Posterior vena cava (tissue), 2 donors: ENCODE data around the gene XXYLT1. TPM values are rescaled to one million over a fixed set of nuclear protein-coding genes. Genes with fewer than 3 reads are reported as not detected.
"Not testable (repeated sequence)": the region's sequence is repeated elsewhere in the genome, so short reads cannot be mapped to it uniquely, and the experiment has no call there.

Source experiments
- DNase-seq: peaks from one replicate; pipeline ENCODE4 v3.0.0-alpha.2; 2020; ENCODE audit warnings: low spot score
- intact Hi-C, 2 donors: fragments of 100-400 bp; cut with DNase I; formaldehyde crosslinking; loops; one replicate each; pipeline versions ENCODE4 v1.14.1 to v1.14.2; 2022 to 2023
- total RNA-seq, 2 donors: library from RNA; stranded (reverse); fragmentation: NEBNext Ultra II Directional; extraction: Animal tissue kit (Norgen Biotek cat#: 25700); gene quantifications; one replicate each; pipeline ENCODE4 v1.2.1, GENCODE V29; 2021
- donor health status: DM: yes; HTN: yes; CAD: no.
- donor health status: DM: yes; HTN: yes; CAD: no.

XXYLT1 gene
- total RNA-seq, 2 donors from 2014 or later, result 11.3 to 15.7 TPM

DNA sequence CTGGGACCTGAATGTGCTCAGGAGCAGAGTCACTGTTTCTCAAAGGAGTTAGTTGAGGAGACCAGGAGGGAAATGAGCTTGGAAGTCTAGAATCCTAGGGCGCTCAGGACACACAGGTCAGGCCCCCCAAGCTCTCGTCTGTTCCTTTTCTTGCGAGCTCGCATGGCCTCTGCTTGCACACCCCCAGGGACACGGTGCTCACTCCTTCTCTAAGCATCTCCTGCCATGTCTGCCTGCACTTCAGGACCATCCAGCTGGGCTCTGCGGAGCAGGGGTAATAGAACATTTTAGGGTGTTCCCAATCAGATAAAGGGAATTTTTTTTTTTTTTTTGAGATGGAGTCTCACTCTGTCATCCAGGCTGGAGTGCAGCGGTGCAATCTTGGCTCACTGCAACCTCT is 213.2 kb downstream of the XXYLT1 start:
- DNase-seq, result peak; percentile 42
- intact Hi-C loops, result no loop called here

DNA sequence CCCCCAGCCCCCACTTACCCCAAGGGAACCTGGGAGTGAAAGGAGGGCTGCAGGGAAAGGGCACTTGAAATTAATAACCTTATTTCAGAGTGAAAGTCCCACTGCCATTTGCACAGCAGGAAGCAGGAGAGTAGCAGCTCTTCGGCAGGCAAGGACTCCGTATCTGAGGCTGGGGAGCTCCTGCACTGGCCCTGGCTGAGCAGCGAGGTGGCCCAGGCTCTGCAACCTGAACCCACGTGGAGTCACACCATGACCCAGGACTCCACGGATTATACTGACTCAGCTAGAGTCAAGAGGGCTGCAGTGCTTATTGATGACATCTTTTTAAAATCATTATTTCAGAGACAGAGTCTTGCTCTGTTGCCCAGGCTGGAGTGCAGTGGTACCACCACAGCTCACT is 214.5 kb downstream of the XXYLT1 start:
- DNase-seq, result peak; percentile 41
- intact Hi-C loops, result no loop called here

DNA sequence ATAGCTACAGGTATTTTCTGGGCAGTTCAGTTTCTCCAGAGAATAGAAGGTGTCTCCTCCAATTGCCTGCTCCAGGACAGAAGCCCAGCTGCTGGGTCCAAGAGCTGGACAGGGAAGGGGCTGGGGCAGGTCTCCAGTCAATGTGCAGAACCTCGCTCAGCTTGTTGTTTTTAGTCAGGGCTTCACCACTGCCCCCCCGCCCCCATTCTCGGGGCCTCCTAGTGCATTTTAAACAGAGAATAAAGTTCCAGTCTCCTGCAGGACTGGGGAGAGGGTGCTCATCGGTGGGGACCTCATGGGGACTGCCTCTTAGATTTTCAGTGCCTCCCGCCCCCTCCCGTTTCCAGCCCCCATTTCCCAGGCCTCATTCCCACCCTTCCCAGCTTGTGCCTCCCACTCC is 216.6 kb downstream of the XXYLT1 start:
- DNase-seq, result peak; percentile 55
- intact Hi-C loops, result no loop called here

DNA sequence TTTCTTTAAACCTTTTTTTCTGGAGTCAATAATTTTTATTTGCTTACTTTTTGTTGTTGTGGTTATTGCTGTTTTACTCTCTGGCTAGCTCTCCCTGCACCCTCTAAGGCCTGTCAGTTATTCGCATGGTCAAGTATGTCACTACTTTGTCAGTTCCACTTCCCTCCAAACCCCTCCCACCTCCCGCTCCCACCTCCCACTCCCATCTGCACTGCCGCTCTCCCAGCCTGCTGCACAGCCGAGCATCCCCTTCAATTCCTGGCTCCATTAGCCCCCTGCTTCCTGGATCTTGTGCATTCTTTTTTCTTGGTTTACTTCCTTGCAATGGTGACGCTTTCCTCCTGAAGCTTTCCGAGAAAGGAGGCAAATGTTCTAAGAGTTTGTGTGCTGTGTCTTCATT is 218.0 kb downstream of the XXYLT1 start:
- intact Hi-C loops, result no loop called here
- no peak for DNase-seq

DNA sequence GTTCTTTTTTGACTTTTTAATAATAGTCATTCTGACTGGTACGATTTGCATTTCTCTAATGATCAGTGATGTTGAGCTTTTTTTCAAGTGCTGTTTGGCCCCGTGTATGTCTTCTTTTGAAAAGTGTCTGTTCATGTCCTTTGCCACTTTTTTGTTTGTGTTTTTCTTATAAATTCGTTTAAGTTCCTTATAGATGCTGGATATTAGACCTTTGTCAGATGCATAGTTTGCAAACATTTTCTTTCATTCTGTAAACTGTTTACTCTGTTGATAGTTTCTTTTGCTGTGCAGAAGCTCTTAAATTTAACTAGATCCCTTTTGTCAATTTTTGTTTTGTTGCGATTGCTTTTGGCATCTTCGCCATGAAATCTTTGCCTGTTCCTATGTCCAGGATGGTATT is 220.7 kb downstream of the XXYLT1 start:
- intact Hi-C loops, result not testable (repeated sequence)

DNA sequence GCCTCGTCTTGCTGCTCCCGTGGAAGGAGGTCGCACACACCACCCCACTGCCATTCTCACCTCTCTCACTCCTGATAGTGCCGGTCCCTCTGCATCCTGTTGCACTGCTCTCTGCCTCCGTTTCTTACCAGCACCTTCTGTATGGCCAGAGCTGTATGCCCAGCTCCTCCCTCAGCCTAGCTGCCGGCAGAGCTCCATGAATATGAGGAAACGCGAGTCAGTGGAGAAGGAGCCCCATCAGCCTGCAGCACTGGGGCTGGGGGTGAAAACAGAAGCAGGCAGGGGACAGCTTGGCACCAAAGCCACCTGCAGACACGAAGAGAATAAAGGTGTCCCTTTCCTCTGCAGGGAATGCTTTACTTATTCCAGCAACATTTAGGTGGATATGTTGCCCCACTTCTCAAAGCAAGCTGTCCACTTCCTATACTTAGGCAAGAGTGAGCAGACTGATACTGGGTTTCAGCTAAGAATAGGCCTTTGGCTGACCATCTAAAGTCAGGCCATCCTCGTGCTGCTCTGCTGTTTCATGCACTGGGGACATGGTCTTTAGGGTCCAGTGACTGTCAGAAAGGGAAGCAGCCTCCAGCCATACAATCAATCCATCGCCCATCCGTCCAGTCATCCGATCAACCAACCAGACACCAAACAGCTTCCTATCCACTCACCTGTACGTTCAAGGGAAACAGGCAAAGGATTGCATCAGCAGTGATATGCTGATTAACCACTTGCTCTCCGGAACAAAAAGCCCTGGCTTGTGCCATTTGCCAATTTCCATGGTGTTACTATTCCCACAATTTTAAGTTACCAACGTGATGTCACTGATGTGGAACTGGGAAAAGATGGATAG is 222.7 kb downstream of the XXYLT1 start:
- peak; percentile 62 for DNase-seq
- intact Hi-C loops, result no loop called here

More for the DNA sequence above, 220.7 kb downstream of the XXYLT1 start:
- DNase-seq, result not testable (repeated sequence)

DNA sequence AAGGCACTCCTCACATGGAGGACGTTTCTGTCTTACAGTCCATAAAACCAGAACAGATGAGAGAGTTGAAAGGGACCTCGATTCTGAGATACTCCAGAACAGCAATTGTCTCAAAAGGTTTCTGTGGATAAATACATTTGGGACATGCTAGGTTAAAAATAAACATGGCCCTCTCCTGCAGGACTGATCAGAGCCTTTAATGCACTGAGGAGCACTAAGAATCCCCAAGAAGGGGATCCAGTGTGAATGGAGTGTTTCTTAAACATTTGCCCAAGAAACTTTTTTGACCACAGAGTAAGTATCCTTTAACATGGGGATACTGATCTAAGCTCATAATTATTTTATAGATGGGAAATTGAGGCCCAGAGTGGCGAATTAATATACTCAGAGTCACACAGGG is 223.4 kb downstream of the XXYLT1 start:
- no peak for DNase-seq
- intact Hi-C loops, result no loop called here

DNA sequence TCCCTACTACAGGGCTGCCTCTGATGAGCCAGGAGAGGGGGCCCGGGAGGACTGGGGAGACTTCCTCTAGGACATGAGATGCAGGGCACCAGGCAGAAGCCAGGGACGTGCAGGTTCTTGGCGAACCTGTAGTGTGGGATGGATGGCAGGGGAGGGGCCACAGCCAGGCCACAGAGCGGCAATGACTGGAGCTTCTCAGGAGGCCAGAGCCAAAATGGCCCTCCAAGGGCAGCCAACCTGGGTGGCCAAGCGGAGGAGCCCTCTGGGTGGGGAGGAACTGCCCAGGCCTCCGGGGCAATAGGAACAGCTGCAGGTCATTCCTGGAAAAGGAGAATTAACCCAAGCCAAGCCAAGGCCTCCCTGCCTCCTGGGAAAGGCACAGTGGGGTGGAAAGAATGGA is 224.5 kb downstream of the XXYLT1 start:
- intact Hi-C loops, result no loop called here
- DNase-seq, result peak; percentile 62

DNA sequence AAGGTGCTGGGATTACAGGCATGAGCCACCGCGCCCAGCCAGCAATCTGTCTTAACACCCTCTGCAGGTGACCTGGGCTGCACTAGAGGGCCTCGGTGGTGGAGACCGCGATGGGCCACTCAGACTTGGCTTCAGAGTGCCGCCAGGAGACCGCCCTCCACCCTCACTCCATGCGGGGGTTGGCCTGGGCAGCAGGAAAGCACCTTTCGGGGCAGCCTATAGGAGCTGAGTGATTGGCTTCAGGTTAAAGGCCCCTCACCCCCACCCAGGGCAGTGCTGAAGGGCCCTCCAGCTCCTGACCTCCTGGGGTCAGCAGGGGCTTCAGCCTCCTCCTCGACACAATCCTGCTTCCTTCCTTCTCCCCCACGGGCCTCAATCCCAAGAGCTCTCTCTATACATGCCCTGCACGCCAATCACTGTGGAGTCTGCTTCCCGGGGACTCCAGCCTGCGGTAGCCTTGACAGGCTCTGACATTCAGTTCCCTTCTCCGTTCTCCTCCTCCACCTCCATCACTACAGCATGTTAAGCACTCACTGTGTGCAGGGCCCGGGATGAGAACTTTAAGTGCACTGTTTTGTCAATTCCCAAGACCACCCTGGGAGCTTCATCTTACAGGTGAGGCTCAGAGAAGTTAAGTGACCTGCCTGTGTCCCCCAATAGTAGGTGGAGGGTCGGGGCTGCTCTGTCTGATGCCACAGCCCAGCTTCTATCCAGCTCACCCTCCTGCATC is 225.3 kb downstream of the XXYLT1 start:
- intact Hi-C loops, result no loop called here
- peak; percentile 41 for DNase-seq

DNA sequence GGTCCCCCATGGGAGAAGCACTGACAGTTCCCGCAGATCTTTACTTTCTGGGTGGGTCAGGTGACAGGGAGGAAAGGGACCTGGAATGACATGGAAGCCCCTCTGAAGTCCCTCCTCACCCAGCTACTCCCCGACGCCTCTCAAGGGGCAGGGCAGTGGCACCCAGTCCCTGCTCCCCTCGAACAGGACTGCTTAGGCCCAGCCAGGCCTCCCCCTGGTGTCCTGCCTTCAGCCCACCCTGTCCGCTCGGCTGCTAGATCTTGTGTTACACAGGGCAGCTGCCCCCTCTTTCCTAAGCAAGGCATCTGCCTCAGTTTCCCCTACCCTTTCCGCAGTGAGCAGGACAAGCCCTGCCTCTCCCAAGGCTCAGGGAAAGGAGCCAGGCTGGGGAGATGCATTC is 226.5 kb downstream of the XXYLT1 start:
- intact Hi-C loops, result loop anchor here in 1 of 2 donors (5.0 kb wide), 1 partner anchor 827 kb away; no protein-coding TSS in a partner anchor

DNA sequence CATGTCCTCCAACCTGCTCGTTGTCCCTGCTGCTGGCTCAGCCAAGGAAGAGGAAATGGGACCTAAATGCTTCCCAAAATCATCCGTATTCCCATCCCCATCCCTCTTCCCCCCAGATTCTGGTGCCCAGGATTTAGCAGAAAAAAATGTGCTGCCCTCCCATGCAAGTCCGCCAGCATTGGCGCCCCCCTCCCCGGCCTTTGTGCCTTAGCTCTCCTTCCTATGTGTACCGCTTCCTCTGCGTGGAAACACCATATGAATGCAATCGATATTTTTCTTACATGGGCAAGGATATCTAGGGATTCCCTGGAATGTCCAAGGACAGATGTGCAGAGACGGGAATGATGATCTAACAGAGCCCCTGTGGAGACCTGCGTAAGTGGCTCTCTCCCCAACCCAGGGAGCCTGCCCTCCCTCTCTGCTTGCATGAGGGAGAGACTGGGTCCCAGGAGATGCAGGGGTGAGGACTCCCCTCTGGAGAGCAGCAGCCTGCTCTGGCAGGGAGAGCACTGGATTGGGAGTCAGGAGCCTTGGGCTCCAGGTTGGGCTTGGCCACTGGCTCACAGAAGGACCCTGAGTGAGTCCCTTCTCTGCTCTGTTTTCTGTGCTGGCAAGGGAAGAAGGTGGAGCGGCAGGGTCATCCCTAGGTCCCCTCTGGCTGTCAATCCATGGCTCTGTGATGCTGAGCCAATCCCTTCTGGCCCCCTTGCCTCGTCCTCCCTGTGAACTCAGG is 227.2 kb downstream of the XXYLT1 start:
- DNase-seq, result peak; percentile 37
- intact Hi-C loops, result loop anchor here in 1 of 2 donors (5.0 kb wide), 1 partner anchor 826 kb away; no protein-coding TSS in a partner anchor

More for the DNA sequence above, 226.5 kb downstream of the XXYLT1 start:
- peak; percentile 43 for DNase-seq

DNA sequence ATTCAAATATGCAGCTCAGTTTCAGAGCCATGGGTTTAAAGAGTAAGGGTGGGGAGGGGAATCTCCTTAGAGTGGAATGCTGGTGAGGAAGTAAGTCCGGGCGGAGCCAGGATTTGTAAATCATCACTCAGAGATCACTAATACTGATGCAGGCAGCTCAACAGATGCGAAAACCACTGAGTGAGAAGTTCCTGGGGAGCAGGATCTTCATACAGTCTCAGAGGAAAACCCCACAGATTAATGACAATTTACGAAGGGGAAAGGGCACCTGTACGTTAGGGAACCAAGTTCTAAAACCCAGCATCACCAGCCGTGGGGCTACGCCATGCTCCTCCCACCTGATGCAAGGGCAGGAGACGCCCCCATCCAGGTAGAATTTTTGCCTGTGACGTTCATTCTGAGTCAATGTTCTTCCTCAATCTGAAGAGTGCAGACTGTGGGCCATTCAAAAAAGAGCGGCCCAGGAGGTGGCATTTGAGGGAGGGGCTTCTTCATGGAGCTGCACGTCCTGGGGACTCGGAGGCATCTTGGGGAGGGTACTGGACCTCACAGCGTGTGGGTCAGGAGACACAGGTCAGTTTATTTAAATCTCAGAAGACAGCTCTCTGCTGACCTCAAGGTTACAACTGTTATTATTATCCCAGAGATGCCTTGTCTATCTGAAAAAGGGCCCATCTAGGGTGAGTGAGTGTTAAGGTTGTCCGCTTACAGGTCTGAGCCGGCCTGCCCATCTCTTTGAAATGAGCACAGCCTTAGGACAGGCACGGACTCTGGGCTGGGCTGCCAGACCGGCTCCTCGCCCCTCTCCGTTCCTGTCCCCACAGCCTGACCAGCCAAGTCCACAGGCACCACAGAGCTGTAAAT is 228.0 kb downstream of the XXYLT1 start:
- DNase-seq, result peak; percentile 56
- intact Hi-C loops, result loop anchor here in 1 of 2 donors (5.0 kb wide), 1 partner anchor 826 kb away; no protein-coding TSS in a partner anchor

DNA sequence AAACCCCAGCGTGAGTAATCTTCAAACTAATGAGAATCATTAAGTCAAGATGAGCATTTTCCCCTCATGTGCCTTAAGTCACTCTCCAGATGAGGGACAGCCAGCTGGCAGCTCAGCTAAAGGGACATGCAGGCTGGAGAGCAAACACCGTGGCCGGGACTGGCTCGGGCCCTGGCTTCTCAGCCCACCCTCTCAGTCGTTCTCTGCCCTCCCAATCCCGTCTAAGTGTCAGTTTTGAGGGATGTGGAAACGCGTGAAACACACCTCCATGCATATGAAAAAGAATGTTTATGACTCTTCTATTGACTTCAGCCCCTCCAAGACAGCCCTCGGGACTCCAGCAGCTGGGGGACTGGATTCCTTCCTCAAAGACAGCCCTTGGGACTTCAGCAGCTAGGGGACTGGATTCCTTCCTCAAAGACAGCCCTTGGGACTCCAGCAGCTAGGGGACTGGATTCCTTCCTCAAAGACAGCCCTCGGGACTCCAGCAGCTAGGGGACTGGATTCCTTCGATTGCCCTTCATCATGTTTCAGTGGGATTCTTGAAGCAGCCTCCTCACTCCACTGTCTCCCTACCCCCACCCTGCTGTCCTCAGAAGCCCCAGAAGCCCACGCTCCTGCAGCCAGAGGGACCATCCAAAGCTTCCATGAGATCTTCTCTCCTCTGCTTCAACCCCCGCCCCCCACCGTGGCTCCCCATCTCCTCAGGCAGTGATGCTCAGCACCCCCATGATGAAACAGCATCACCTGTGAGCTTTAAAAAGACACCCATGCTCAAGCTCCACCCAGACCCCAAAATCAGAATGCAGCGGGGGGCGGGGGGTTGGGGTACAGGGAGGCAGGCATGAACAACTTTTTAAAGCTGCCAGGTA is 228.9 kb downstream of the XXYLT1 start:
- DNase-seq, result peak; percentile 40
- intact Hi-C loops, result loop anchor here in 1 of 2 donors (5.0 kb wide), 1 partner anchor 825 kb away; no protein-coding TSS in a partner anchor

DNA sequence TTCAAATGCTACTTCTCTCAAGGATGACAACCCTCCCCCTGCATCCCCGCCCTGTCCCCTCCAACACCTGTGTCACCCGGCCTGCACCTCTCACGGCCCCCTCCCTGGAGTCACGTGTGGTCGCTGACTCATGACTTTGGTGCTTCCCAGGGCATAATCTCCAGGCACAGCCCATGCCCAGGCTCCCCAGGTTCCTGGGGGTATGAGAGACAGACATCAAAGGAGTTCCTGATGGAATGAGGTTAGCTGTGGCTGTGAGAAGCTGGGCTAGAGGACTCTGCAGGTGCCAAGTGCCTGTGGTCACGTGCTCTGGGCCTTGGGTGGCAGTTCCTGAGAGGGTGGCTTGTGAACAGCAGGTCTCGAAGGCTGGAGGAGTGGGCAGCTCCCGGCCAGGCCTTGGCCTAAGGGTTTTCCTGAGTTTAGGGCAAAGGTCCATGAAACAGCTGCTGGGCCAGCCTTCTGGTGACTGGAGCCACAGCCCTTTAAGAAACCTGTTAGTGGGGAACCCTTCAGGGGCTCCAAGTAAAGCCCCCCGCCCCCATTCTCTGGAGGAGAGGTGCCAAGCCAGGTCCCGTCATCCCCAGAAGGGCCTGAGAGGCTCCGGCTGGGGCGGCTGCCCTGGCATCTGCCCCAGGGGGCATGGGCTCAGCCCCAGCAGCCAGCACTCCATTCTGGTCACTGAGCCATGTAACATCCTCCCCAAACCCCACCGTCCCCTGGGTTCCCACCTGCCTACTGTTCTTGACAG is 230.0 kb downstream of the XXYLT1 start:
- intact Hi-C loops, result loop anchor here in 1 of 2 donors (5.0 kb wide), 1 partner anchor 824 kb away; no protein-coding TSS in a partner anchor
- DNase-seq, result peak; percentile 76

DNA sequence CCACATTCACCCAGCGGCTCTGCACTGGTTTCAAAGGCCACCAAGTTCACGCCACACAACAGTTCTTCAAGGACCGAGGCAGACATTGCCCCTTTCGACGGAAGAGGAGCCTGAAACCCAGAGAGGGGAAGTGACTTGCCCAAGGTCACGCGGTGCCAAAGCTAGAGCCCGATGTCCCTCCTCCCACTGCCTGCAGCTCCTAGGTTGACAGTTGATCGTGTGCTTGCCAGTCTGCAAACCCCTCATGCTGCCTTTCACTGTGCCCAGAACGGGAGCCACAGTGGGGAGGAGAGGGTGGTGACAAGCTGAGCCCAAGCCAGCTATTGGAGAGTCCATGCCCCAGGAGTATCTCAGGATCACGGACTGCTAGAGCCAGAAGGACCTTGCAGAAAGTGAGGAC is 230.9 kb downstream of the XXYLT1 start:
- peak; percentile 75 for DNase-seq

DNA sequence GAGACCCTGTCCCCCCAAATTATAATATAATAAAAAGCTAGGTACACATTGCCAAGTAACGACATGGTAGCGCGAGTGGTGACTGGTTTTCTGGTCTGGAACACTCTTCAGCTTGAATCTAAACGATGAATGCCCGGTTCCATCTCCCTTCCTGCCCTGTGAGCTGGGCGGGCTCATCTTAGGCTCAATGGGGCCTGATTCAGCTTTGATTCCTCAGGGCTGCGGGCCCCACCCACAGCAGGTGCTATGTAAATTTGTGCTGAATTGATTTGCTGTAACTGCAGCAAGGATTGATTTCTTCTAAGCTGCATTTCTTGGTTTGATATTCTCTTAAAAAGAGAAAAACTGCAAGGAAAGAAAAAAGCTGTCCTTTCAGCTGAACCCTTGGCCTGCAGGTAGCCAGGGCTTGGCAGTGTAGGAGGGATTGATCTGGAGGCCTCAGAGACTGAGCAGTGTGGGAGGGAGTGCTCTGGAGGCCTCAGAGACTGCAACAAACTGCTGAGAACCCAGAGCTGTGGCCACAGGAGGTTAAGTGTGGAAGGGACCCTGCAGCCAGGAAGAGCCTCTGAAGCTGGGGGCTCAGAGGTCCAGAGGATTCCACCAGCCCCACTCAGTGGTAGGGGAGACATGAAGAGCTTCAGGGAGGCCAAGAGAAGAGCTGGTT is 231.6 kb downstream of the XXYLT1 start:
- intact Hi-C loops, result no loop called here
- DNase-seq, result peak; percentile 54

More for the DNA sequence above, 230.9 kb downstream of the XXYLT1 start:
- intact Hi-C loops, result loop anchor here in 1 of 2 donors (5.0 kb wide), 1 partner anchor 823 kb away; no protein-coding TSS in a partner anchor
